Measurements from ENCODE around the gene GRIN2A. TPM values are rescaled to one million over a fixed set of nuclear protein-coding genes. Genes with fewer than 3 reads are reported as not detected.

Gene GRIN2A
- total RNA-seq, 1 experiment from 2014 or later: not detected

DNA sequence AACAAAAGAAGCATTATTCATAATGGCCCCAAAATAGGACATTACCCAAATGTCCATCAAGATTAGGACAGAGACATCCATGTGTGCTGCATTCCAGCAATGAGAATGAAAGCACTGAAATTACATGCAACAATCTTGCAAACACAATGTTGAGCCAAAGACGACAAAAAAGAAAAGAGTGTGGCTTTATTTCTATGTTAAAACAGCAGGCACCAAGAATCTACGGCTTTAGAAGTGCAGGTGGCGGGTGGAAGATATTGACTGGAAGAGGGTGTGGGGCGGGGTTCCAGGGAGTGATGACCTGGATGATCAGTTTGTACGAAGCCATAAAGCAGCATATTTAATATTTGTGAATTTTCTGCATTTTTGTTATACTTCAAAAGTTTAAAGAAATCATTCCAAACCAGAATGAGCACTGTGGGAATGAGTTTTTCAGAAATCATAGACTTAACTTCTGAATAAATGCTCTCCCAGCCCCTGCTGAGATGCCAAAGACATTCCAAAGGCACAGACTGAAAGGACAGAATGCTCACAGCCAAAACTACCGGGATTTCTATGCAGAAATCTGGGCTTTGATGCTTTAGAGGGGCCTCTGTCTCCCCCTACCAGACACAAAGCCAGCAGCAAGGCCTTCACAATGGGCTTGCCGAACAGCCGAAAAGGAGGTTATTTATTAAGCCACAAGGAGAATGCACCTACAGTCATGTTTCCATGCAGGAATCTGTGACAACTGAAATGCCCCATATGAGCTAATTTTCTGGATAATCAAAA, 361.6 kb downstream of the GRIN2A start:
- peak; percentile 41 for DNase-seq (ENCODE audit: low spot score)
- in situ Hi-C loops (cut with HindIII; ENCODE audit: low sequenced_read_pairs): no loop called here

- in situ Hi-C loops (cut with HindIII; ENCODE audit: low sequenced_read_pairs): no loop called here
- DNase-seq (ENCODE audit: low spot score): no peak
Observed at GRCh38 chr16:9818702-9819101, 363.5 kb downstream of the GRIN2A start.

- in situ Hi-C loops (cut with HindIII; ENCODE audit: low sequenced_read_pairs): no loop called here
- no peak for DNase-seq (ENCODE audit: low spot score)
Observed at GRCh38 chr16:9817586-9817985, 364.6 kb downstream of the GRIN2A start.

DNA sequence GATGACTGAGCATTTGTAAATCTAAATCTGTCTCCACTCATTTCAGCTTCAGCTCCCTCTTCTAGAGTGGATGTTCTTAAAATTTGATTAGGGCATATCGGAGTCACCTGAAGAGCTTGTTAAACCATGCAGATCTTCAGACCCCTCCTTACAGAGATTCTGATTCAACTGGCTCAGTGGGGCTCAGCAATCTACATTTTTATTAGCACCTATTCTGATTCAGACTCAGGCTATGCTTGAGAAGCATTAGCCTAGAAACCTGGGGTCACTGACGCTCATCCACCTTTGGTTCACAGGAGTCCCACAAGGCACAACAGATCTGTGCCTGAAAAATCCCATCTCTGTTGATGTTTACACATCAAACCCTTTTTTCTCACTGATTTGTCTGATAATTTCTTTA, 365.6 kb downstream of the GRIN2A start:
- in situ Hi-C loops (cut with HindIII; ENCODE audit: low sequenced_read_pairs): no loop called here
- DNase-seq (ENCODE audit: low spot score): no peak

DNA sequence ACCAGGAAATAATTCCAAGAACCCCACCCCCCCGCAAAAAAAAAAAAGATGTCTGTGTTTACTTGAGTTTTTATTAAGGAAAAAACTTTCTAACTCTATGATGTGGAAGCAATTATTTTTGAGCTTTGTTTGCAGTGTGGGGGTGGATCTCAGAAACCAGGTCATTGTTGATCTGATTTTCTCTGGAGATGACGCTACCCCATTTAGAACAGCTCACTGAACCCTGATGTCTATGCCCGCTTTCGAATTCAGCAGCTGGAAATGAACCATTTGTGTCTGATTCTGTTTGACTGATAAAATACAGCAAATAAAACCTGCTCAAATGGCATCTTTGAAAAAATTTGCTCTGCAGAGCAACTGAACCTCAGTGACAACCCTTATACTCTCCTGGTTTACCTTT, 368.6 kb downstream of the GRIN2A start:
- in situ Hi-C loops (cut with HindIII; ENCODE audit: low sequenced_read_pairs): no loop called here
- no peak for DNase-seq (ENCODE audit: low spot score)

GRCh38 chr16:9808210-9808609, 374.0 kb downstream of the GRIN2A start:
- in situ Hi-C loops (cut with HindIII; ENCODE audit: low sequenced_read_pairs): no loop called here
- DNase-seq (ENCODE audit: low spot score): no peak

GRCh38 chr16:9807302-9807701, 374.9 kb downstream of the GRIN2A start:
- DNase-seq (ENCODE audit: low spot score): no peak
- in situ Hi-C loops (cut with HindIII; ENCODE audit: low sequenced_read_pairs): no loop called here

- in situ Hi-C loops (cut with HindIII; ENCODE audit: low sequenced_read_pairs): no loop called here
- DNase-seq (ENCODE audit: low spot score): no peak
Observed at GRCh38 chr16:9805109-9805508, 377.1 kb downstream of the GRIN2A start.

DNA sequence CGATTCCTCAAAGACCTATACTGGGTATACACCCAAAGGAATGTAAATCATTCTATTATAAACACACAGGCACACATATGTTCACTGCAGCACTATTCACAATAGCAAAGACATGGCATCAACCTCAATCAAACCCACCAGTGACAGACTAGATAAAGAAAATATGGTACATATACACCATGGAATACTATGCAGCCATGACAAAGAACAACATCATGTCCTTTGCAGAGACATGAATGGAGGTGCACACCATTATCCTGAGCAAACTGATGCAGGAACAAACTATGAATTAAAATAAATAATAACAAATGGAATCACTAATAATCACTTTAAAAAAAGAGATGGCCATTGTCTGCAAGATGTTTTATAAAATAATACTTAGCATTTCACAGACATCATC, 380.1 kb downstream of the GRIN2A start:
- no peak for DNase-seq (ENCODE audit: low spot score)
- in situ Hi-C loops (cut with HindIII; ENCODE audit: low sequenced_read_pairs): no loop called here

- no peak for DNase-seq (ENCODE audit: low spot score)
- in situ Hi-C loops (cut with HindIII; ENCODE audit: low sequenced_read_pairs): no loop called here
Observed at GRCh38 chr16:9801651-9802050, 380.6 kb downstream of the GRIN2A start.

GRCh38 chr16:9800186-9800738, 382.0 kb downstream of the GRIN2A start:
- in situ Hi-C loops (cut with HindIII; ENCODE audit: low sequenced_read_pairs): no loop called here
- no peak for DNase-seq (ENCODE audit: low spot score)

DNA sequence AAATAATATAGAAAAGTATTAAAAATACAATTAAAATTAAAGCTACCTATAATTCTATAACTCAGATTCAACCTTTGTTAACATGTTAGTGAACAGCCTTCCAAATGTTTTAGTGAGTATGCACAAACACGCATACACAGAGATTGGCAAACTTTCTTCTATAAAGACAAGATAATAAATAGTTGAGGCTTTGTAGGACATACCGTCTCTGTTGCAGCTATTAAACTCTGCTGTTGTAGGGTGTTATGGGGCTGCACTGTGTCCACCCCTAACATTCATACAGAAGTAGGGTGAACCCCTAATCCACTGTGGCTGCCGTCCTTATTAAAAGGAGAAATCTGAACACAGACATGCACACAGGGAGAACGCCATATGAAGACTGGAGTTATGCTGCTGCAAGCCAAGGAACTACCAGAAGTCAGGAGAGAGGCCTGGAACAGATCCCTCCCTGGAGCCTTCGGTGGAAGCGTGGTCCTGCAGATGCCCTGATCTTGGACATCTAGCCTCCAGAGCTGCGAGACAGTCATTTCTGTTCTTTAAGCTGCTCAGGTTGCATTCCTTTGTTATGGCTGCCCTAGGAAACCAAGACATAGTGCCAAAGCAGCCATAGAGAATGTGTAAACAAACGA, 383.2 kb downstream of the GRIN2A start:
- in situ Hi-C loops (cut with HindIII; ENCODE audit: low sequenced_read_pairs): no loop called here
- DNase-seq (ENCODE audit: low spot score): peak; percentile 78

- in situ Hi-C loops (cut with HindIII; ENCODE audit: low sequenced_read_pairs): no loop called here
- DNase-seq (ENCODE audit: low spot score): no peak
Observed at GRCh38 chr16:9798474-9798873, 383.8 kb downstream of the GRIN2A start.

- peak; percentile 64 for DNase-seq (ENCODE audit: low spot score)
- in situ Hi-C loops (cut with HindIII; ENCODE audit: low sequenced_read_pairs): no loop called here
Observed at GRCh38 chr16:9797306-9797705, 384.9 kb downstream of the GRIN2A start.

DNA sequence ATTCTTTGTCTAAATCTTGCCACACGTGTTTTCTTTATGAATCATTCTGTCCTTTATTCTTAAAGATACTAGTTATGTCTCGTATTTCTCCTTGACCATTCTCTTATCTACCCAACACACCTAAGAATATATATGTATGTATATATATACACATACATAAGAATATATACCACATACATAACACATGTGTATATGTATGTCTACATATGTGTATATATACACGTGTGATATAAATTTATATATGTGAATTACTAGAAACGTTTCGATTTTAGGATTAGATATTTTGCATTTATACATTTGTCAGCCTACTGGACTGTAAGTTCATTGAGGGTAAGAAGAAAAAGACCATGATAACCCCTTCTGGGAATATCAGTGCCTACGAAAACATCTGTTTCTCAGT, 388.6 kb downstream of the GRIN2A start:
- DNase-seq (ENCODE audit: low spot score): no peak
- in situ Hi-C loops (cut with HindIII; ENCODE audit: low sequenced_read_pairs): no loop called here

DNA sequence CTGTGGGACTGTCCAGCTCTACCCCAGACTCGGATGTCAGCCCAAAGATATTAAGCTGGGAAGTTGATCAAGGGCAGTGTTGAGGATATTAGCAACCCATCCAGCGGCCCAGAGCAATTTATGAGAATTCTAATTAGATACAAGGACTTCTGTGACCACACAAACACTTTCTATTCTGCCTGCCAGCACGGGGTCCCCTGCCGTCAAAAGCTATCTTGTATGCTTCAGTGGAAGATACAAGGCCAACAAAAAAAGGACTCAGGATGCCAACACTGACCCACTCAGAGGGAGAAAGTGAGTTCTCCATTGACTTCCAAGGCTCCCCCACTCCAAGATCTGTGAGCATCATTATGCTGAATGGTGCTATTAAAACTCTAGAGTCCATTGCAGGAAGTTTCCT, 390.7 kb downstream of the GRIN2A start:
- in situ Hi-C loops (cut with HindIII; ENCODE audit: low sequenced_read_pairs): no loop called here
- DNase-seq (ENCODE audit: low spot score): peak; percentile 63

DNA sequence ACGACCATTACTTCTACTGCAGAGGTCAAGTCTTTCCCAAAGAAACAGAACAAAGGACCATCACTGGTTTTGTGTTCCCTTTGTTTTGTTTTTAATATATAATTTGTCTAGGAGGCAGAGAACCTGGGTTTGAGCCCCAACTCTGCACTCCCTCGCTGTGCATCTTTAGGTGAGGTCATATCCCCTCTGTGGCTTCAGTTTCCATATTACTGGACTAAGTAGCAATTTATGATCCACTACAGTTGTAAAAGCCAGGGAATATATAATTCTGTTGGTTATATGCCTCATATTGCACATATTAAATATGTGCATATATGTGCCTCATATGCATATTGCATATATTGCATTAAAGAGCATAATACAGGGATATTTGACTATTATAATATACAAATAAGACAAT, 392.0 kb downstream of the GRIN2A start:
- DNase-seq (ENCODE audit: low spot score): no peak
- in situ Hi-C loops (cut with HindIII; ENCODE audit: low sequenced_read_pairs): no loop called here

- DNase-seq (ENCODE audit: low spot score): peak; percentile 12
- in situ Hi-C loops (cut with HindIII; ENCODE audit: low sequenced_read_pairs): no loop called here
Observed at GRCh38 chr16:9787717-9788116, 394.5 kb downstream of the GRIN2A start.

DNA sequence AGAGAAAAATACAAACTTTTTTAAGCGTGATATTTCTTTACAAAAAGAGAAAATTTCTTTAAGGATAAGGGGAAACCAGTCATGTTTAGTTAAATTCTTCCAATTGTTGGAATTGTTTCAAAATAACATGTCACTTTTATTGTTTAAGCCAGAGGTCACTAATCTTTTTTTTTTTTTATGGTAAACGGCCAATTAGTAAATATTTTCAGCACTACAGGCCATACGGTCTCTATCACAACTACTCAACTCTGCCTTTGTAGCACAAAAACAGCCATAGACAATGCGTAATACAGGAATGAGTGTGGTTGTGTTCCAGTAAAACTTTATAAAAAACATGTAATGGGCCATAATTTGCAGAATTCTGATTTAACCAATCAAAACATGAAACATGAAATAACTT, 401.4 kb downstream of the GRIN2A start:
- no peak for DNase-seq (ENCODE audit: low spot score)
- in situ Hi-C loops (cut with HindIII; ENCODE audit: low sequenced_read_pairs): no loop called here

DNA sequence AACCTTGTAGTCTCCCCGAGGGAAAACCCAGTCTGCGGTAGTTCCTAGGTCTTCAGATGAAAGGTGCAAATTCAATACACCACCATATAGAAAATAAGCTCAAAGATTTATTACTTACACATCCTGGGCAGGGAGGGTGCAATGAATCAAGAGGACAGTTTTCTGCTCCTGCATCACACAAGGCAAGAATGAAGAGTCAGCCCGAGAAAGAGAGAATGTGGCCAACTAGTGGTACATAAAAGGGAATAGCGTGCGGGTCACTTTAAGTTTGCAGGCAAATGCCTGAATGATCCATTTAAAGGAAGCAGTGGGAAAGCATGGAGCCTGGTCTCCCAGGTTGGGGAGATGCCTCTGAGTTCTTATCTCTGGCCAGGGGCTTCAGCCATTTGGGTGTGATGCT, 403.4 kb downstream of the GRIN2A start:
- in situ Hi-C loops (cut with HindIII; ENCODE audit: low sequenced_read_pairs): no loop called here
- no peak for DNase-seq (ENCODE audit: low spot score)

GRCh38 chr16:9775998-9776397, 406.2 kb downstream of the GRIN2A start:
- in situ Hi-C loops (cut with HindIII; ENCODE audit: low sequenced_read_pairs): no loop called here
- DNase-seq (ENCODE audit: low spot score): no peak
